Loucy (cell line): ENCODE data around the gene VPS16.

Source experiments
- CTCF ChIP-seq: fragments of 200-600 bp; sonication (generic); conservative IDR thresholded peaks from 2 replicates; pipeline ENCODE4 v1.5.1; 2014; ENCODE audit warnings: mild to moderate bottlenecking, antibody characterized with exemption, low read length
- EZH2phosphoT487 ChIP-seq: fragments of 200-600 bp; IDR thresholded peaks from 2 replicates; pipeline ENCODE4 v1.6.1; 2018; ENCODE audit warnings: antibody characterized with exemption, mild to moderate bottlenecking, moderate library complexity, borderline replicate concordance

- no peak for TF ChIP-seq CTCF
- no peak for TF ChIP-seq EZH2phosphoT487
Measured at GRCh38 chr20:2883726-2884637, 43.4 kb downstream of the VPS16 start.
